H1 (cell line): ENCODE measurements around the gene CEP350. TPM values are rescaled to one million over a fixed set of nuclear protein-coding genes. Genes with fewer than 3 reads are reported as not detected.
A peak's percentile ranks its signal among the peaks of the same experiment; 100 is the strongest.

ENCODE experiments used
- CTCF ChIA-PET: fragments of 300-600 bp; sonication (Branson Sonifier 250); formaldehyde crosslinking; loops from one replicate; lab custom pipeline; 2021; ENCODE audit not compliant: partially characterized antibody; lab: Charles Lee
- POLR2A ChIA-PET: fragments of 300-600 bp; sonication (Branson Sonifier 250); formaldehyde crosslinking; loops from one replicate; lab custom pipeline; 2021; ENCODE audit warnings: inconsistent platforms; ENCODE audit not compliant: partially characterized antibody; lab: Charles Lee
- DNase-seq, 2 experiments: peaks; one replicate each; pipeline versions ENCODE4 v3.0.0 to v3.0.0-alpha.2; 2010 to 2022; ENCODE audit warnings: low spot score in 2 of 2, low read depth in 1 of 2, mixed read lengths in 1 of 2
- FAIRE-seq: peaks from 2 replicates; lab custom pipeline; 2011; peaks lifted over from hg19 to GRCh38; lab: Jason Lieb, UNC
- H2AFZ ChIP-seq: 2 replicates; pipeline ENCODE4 v1.8.1; 2012; ENCODE audit warnings: low read length, inconsistent platforms
- H2AK5ac ChIP-seq: 2 replicates; pipeline ENCODE4 v1.6.1; 2013; ENCODE audit warnings: low read depth, low read length
- H2BK120ac ChIP-seq: replicated peaks from 2 replicates; pipeline ENCODE3; 2013; ENCODE audit warnings: low read depth, low read length, inconsistent platforms
- H2BK12ac ChIP-seq: 2 replicates; pipeline ENCODE4 v1.6.1; 2013; ENCODE audit warnings: low read depth, low read length
- H2BK15ac ChIP-seq: 2 replicates; pipeline ENCODE4 v1.6.1; 2013; ENCODE audit warnings: low read length
- H2BK20ac ChIP-seq: 2 replicates; pipeline ENCODE4 v1.6.1; 2013; ENCODE audit warnings: low read length
- H2BK5ac ChIP-seq: 2 replicates; pipeline ENCODE4 v1.6.1; 2013; ENCODE audit warnings: low read depth, low read length
- H3K14ac ChIP-seq: 2 replicates; pipeline ENCODE4 v1.6.1; 2013; ENCODE audit warnings: inconsistent platforms; ENCODE audit not compliant: insufficient read length
- H3K18ac ChIP-seq: 2 replicates; pipeline ENCODE4 v1.6.1; 2013; ENCODE audit warnings: low read length; ENCODE audit errors: extremely low read depth
- H3K23ac ChIP-seq: 2 replicates; pipeline ENCODE4 v1.6.1; 2013; ENCODE audit warnings: inconsistent platforms; ENCODE audit not compliant: insufficient read length
- H3K23me2 ChIP-seq: 2 replicates; pipeline ENCODE4 v1.6.1; 2013; ENCODE audit warnings: low read depth, low read length
- H3K27ac ChIP-seq: 2 replicates; pipeline ENCODE4 v1.6.1; 2011; ENCODE audit warnings: low read depth, low read length, inconsistent platforms
- H3K27me3 ChIP-seq, 4 experiments: replicated peaks in 1 of 4; 1 replicate in 1 of 4; 2 replicates in 3 of 4; pipeline versions ENCODE4 v1.6.1 to v1.8.1; 2011 to 2013; ENCODE audit warnings: low read length in 3 of 4, mild to moderate bottlenecking in 3 of 4, inconsistent platforms in 2 of 4, mixed read lengths in 2 of 4, moderate library complexity in 1 of 4; ENCODE audit not compliant: control insufficient read depth in 3 of 4, insufficient read depth in 3 of 4; ENCODE audit errors: extremely low read depth in 1 of 4
- H3K36me3 ChIP-seq, 4 experiments: 2 replicates each; pipeline versions ENCODE4 v1.6.1 to v1.8.1; 2011 to 2013; ENCODE audit warnings: mild to moderate bottlenecking in 4 of 4, low read length in 3 of 4, moderate library complexity in 2 of 4, control low read depth in 1 of 4, inconsistent platforms in 1 of 4; ENCODE audit not compliant: insufficient read depth in 4 of 4, control insufficient read depth in 2 of 4
- H3K4ac ChIP-seq: replicated peaks from 2 replicates; pipeline ENCODE3; 2013; ENCODE audit warnings: low read length, low read depth, mixed read lengths, inconsistent platforms; ENCODE audit not compliant: insufficient read length
- H3K4me1 ChIP-seq, 4 experiments: replicated peaks in 1 of 4; 1 replicate in 1 of 4; 2 replicates in 3 of 4; pipeline versions ENCODE4 v1.6.1 to v1.8.1; 2011 to 2013; ENCODE audit warnings: low read length in 3 of 4, inconsistent platforms in 2 of 4, mixed read lengths in 1 of 4; ENCODE audit not compliant: insufficient read depth in 4 of 4, control insufficient read depth in 3 of 4
- H3K4me2 ChIP-seq, 2 experiments: 2 replicates each; pipeline versions ENCODE4 v1.6.1 to v1.8.1; 2011 to 2013; ENCODE audit warnings: low read depth in 2 of 2, low read length in 2 of 2, control low read depth in 1 of 2, inconsistent platforms in 1 of 2, mild to moderate bottlenecking in 1 of 2; ENCODE audit not compliant: insufficient read depth in 1 of 2
- H3K4me3 ChIP-seq, 4 experiments: fragments of 200-600, 300-600 bp in 1 of 4; sonication (generic), shearing (Covaris generic), sonication (Bioruptor Twin) in 1 of 4; 2 replicates each; pipeline versions ENCODE4 v1.5.1 to v1.8.1; 2011 to 2016; ENCODE audit warnings: low read length in 4 of 4, low read depth in 3 of 4, control low read depth in 2 of 4, inconsistent platforms in 2 of 4, mild to moderate bottlenecking in 2 of 4, mixed read lengths in 1 of 4, moderate library complexity in 1 of 4; ENCODE audit not compliant: insufficient read depth in 2 of 4; ENCODE audit errors: extremely low read depth in 1 of 4
- H3K56ac ChIP-seq: replicated peaks from 2 replicates; pipeline ENCODE3; 2013; ENCODE audit warnings: low read depth, mild to moderate bottlenecking, mixed read lengths, low read length, inconsistent platforms; ENCODE audit not compliant: insufficient read length
- H3K79me1 ChIP-seq: 2 replicates; pipeline ENCODE4 v1.6.1; 2013; ENCODE audit warnings: low read depth, low read length, control low read depth
- H3K79me2 ChIP-seq, 2 experiments: 2 replicates each; pipeline versions ENCODE4 v1.6.1 to v1.8.1; 2012 to 2013; ENCODE audit warnings: low read length in 2 of 2, mild to moderate bottlenecking in 2 of 2, inconsistent platforms in 1 of 2; ENCODE audit not compliant: insufficient read depth in 2 of 2, control insufficient read depth in 1 of 2
- H3K9ac ChIP-seq, 4 experiments: replicated peaks in 1 of 4; 1 replicate in 1 of 4; 2 replicates in 3 of 4; pipeline versions ENCODE4 v1.6.1 to v1.8.1; 2011 to 2013; ENCODE audit warnings: low read depth in 3 of 4, low read length in 3 of 4, control low read depth in 2 of 4, mild to moderate bottlenecking in 2 of 4, moderate library complexity in 2 of 4, inconsistent platforms in 1 of 4; ENCODE audit errors: extremely low read depth in 1 of 4
- H3K9me3 ChIP-seq, 2 experiments: 2 replicates each; pipeline versions ENCODE4 v1.6.1 to v1.8.1; 2012 to 2013; ENCODE audit warnings: mild to moderate bottlenecking in 2 of 2, moderate library complexity in 2 of 2, control low read depth in 1 of 2, inconsistent platforms in 1 of 2, low read depth in 1 of 2, low read length in 1 of 2, mixed read lengths in 1 of 2; ENCODE audit not compliant: insufficient read depth in 2 of 2
- H4K20me1 ChIP-seq, 2 experiments: replicated peaks in 1 of 2; 2 replicates each; pipeline versions ENCODE3 to v1.8.1; 2011 to 2013; ENCODE audit warnings: inconsistent platforms in 2 of 2, low read length in 2 of 2, mild to moderate bottlenecking in 1 of 2; ENCODE audit not compliant: insufficient read depth in 2 of 2, control insufficient read depth in 1 of 2
- H4K5ac ChIP-seq: 2 replicates; pipeline ENCODE4 v1.6.1; 2013; ENCODE audit warnings: low read length, low read depth, mixed read lengths, inconsistent platforms; ENCODE audit not compliant: insufficient read length
- H4K8ac ChIP-seq: 2 replicates; pipeline ENCODE4 v1.8.0; 2013; ENCODE audit warnings: mild to moderate bottlenecking, moderate library complexity, low read length, inconsistent platforms; ENCODE audit not compliant: insufficient read depth; ENCODE audit errors: extremely low read depth
- H4K91ac ChIP-seq: replicated peaks from 2 replicates; pipeline ENCODE3; 2013; ENCODE audit warnings: low read length, mixed read lengths, inconsistent platforms; ENCODE audit not compliant: insufficient read length
- CBX8 ChIP-seq: fragments of 300-800, 300-1000 bp; sonication (generic); IDR thresholded peaks from 2 replicates; pipeline ENCODE4 v1.7.1; 2016; ENCODE audit warnings: low read depth, low read length, borderline replicate concordance
- EZH2 ChIP-seq: fragments of 200-600 bp; sonication (generic); IDR thresholded peaks from 2 replicates; pipeline ENCODE4 v1.7.1; 2012; ENCODE audit warnings: low read depth, mild to moderate bottlenecking, moderate library complexity, low read length, inconsistent platforms; ENCODE audit not compliant: severe bottlenecking
- KDM5A ChIP-seq: fragments of 200-600 bp; IDR thresholded peaks from 2 replicates; pipeline ENCODE4 v1.7.1; 2012; ENCODE audit warnings: mild to moderate bottlenecking, low read length, inconsistent platforms, mixed read lengths
- SAP30 ChIP-seq: fragments of 300-600 bp; sonication (generic); IDR thresholded peaks from 2 replicates; pipeline ENCODE4 v1.7.1; 2012; ENCODE audit warnings: low read length, moderate library complexity, mild to moderate bottlenecking, inconsistent platforms; ENCODE audit not compliant: insufficient read depth, insufficient replicate concordance
- SIN3A ChIP-seq, 2 experiments: IDR thresholded peaks in 1 of 2; conservative IDR thresholded peaks in 1 of 2; 2 replicates each; pipeline ENCODE4 v1.6.1; 2011 to 2012; ENCODE audit warnings: low read length in 2 of 2, improper control_type of control experiment in 1 of 2, low read depth in 1 of 2, mild to moderate bottlenecking in 1 of 2
- SIX5 ChIP-seq: IDR thresholded peaks from 2 replicates; pipeline ENCODE4 v1.6.1; 2011; ENCODE audit warnings: mild to moderate bottlenecking, low read depth, low read length
- TCF12 ChIP-seq: IDR thresholded peaks from 2 replicates; pipeline ENCODE4 v1.6.1; 2011; ENCODE audit warnings: low read depth, mild to moderate bottlenecking, low read length
- WGBS, 2 experiments: shearing (Covaris generic) in 1 of 2; methylation state at CpG; one replicate each; pipeline versions ENCODE4 v1.1.6 to v1.1.7; 2013 to 2015; ENCODE audit warnings: low lambda C conversion rate in 2 of 2, mixed read lengths in 2 of 2, inconsistent platforms in 1 of 2, low coverage in 1 of 2, missing lambda C conversion rate in 1 of 2; ENCODE audit not compliant: insufficient replicate concordance in 2 of 2, insufficient coverage in 1 of 2, insufficient read length in 1 of 2; ENCODE audit errors: extremely low coverage in 1 of 2, missing lambda C conversion rate in 1 of 2; 5-methylcytosine and 5-hydroxymethylcytosine counted together
- polyA plus RNA-seq, 7 experiments: library from polyadenylated mRNA; depleted of rRNA in 3 of 7; stranded (reverse) in 5 of 7; unstranded in 2 of 7; fragments of >200 nt in 5 of 7; fragments of 200-250 nt in 2 of 7; gene quantifications; 1 replicate in 5 of 7; 2 replicates in 1 of 7; 4 replicates in 1 of 7; pipeline versions ENCODE4 v1.2.1 to v1.2.3, GENCODE V29; 2011 to 2013; ENCODE audit warnings: missing spikeins in 2 of 7, mixed read lengths in 2 of 7
- total RNA-seq: library from RNA; stranded (reverse); fragmentation: NEBNext Ultra II Directional; extraction: Animal tissue kit (Norgen Biotek cat#: 25700); gene quantifications from 2 replicates; pipeline ENCODE4 v1.2.1, GENCODE V29; 2021
- TF ChIP-seq, protein P1 (sequence below), 3 experiments: IDR thresholded peaks; 1 replicate in 2 of 3; 2 replicates in 1 of 3; pipeline versions ENCODE4 v1.5.1 to v1.6.1; 2011; ENCODE audit warnings: low read length in 3 of 3, mild to moderate bottlenecking in 3 of 3, inconsistent platforms in 2 of 3, low read depth in 1 of 3, moderate library complexity in 1 of 3; ENCODE audit not compliant: insufficient read depth in 1 of 3; ENCODE audit errors: control extremely low read depth in 1 of 3

The CEP350 gene
- total and polyA plus RNA-seq, 2 of the 8 experiments (the other 6 are each of a cell fraction or from before 2014, with no cell fraction given), result 5.6 to 39.4 TPM

- DNase-seq (peak in 1 of 2 experiments; percentile 50), FAIRE-seq (no peak)
- Histone ChIP-seq H3K23ac (no peak overlapping the region), H3K4me3 (peak overlapping the region; percentile 74 to 90 (median 83)), H3K79me1 (no peaks in the 10 kb centered on the region), H4K8ac (no peak overlapping the region), H2BK20ac (no peak overlapping the region), H3K23me2 (peaks cover 8% of the 10 kb centered on the region), H2AFZ (peak overlapping the region; percentile 99), H3K9ac (peak overlapping the region in 3 of 4 experiments; percentile 15 to 71 (median 27); a peak in 4 of 7 replicates), H3K4ac (no peak overlapping the region), H4K20me1 (no peaks in the 10 kb centered on the region), H3K27ac (no peak overlapping the region), H2BK12ac (0 out of 2 replicates have a peak overlapping the region, but pooled peaks have one; percentile 7), H3K18ac (no peak overlapping the region), H3K79me2 (peaks cover 0 to 40% of the 10 kb centered on the region in 2 experiments; a peak in 3 of 4 replicates), H4K91ac (no peak overlapping the region), H2BK5ac (peak overlapping the region; percentile 82; the same call in 1 of the 2 replicates), H2BK15ac (no peak overlapping the region), H2AK5ac (no peak overlapping the region), H3K4me1 (peaks cover 0 to 4% (median 0%) of the 10 kb centered on the region in 4 experiments; a peak in 2 of 7 replicates), H3K27me3 (no peaks in the 10 kb centered on the region), H3K36me3 (no peaks in the 10 kb centered on the region), H2BK120ac (no peak overlapping the region), H4K5ac (no peak overlapping the region), H3K4me2 (peak overlapping the region; percentile 79 to 80), H3K9me3 (no peaks in the 10 kb centered on the region), H3K56ac (no peak overlapping the region), H3K14ac (no peak overlapping the region)
- CTCF ChIA-PET, result interaction anchor here (0.6 to 2.9 kb wide), 3 partner anchors 71 to 139 kb away, joined by 3 to 7 read pairs (median 4); no protein-coding TSS in a partner anchor
- 11% methylated on average over 19 of the region's 19 CpGs; no CpG with 5 or more reads in 1 of the 2 experiments for WGBS, 2 experiments
- POLR2A ChIA-PET, result interaction anchor here (0.7 to 2.9 kb wide), 7 partner anchors 20 to 660 kb away, joined by 3 to 16 read pairs (median 3); partner anchors contain the start of genes SOAT1 and TOR1AIP1
- no peak for TF ChIP-seq EZH2
- TF ChIP-seq KDM5A, result 0 out of 2 replicates have a peak, but pooled peaks have one; percentile 38
- TF ChIP-seq SAP30, result peak; percentile 66
- TF ChIP-seq CBX8, result no peak
- TF ChIP-seq TCF12, result no peak
- TF ChIP-seq SIX5, result no peak
- TF ChIP-seq, protein P1, sequence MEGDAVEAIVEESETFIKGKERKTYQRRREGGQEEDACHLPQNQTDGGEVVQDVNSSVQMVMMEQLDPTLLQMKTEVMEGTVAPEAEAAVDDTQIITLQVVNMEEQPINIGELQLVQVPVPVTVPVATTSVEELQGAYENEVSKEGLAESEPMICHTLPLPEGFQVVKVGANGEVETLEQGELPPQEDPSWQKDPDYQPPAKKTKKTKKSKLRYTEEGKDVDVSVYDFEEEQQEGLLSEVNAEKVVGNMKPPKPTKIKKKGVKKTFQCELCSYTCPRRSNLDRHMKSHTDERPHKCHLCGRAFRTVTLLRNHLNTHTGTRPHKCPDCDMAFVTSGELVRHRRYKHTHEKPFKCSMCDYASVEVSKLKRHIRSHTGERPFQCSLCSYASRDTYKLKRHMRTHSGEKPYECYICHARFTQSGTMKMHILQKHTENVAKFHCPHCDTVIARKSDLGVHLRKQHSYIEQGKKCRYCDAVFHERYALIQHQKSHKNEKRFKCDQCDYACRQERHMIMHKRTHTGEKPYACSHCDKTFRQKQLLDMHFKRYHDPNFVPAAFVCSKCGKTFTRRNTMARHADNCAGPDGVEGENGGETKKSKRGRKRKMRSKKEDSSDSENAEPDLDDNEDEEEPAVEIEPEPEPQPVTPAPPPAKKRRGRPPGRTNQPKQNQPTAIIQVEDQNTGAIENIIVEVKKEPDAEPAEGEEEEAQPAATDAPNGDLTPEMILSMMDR (IDR thresholded peaks at IDR 0.05; ENCODE audit: control extremely low read depth in 1 of 3, insufficient read depth in 1 of 3, low read depth in 1 of 3, low read length in 3 of 3), result peak in 1 of 3 experiments; percentile 12; a peak in 1 of 4 replicates
- TF ChIP-seq SIN3A (conservative IDR thresholded peaks at IDR 0.05 in 1 of 2, IDR thresholded peaks at IDR 0.05 in 1 of 2; ENCODE audit: low read depth in 1 of 2, low read length in 2 of 2), result 0 out of 4 replicates have a peak, but pooled peaks of 1 of the 2 experiments have one; percentile 31
Measured at GRCh38 chr1:179953974-179954492, 577 bp upstream of the CEP350 start.
